GM23338 (cell line): Measurements from ENCODE around the gene IQSEC2. TPM values are rescaled to one million over a fixed set of nuclear protein-coding genes. Genes with fewer than 3 reads are reported as not detected.
A peak's percentile ranks its signal among the peaks of the same experiment; 100 is the strongest.

ENCODE experiments used
- ATAC-seq: fragments of 200-7000 bp; cut with Tn5 transposase; 3 replicates; pipeline ENCODE4 v1.9.1; 2020
- DNase-seq: peaks from one replicate; pipeline ENCODE4 v3.0.0-alpha.2; 2015; ENCODE audit warnings: low spot score
- H2AFZ ChIP-seq: fragments of 200-600 bp; sonication (generic); 2 replicates; pipeline ENCODE4 v1.8.0; 2016; ENCODE audit warnings: antibody characterized with exemption, mild to moderate bottlenecking, moderate library complexity
- H3F3A ChIP-seq: fragments of 200-600 bp; sonication (generic); replicated peaks from 2 replicates; pipeline ENCODE4 v1.8.0; 2017; ENCODE audit warnings: antibody characterized with exemption, mixed run types, low read depth
- H3K27ac ChIP-seq: fragments of 200-600 bp; sonication (generic); 2 replicates; pipeline ENCODE4 v1.6.1; 2016; ENCODE audit warnings: low read depth
- H3K27me3 ChIP-seq: fragments of 200-600 bp; sonication (generic); 2 replicates; pipeline ENCODE4 v1.8.0; 2016; ENCODE audit warnings: mild to moderate bottlenecking, mixed run types, moderate library complexity; ENCODE audit not compliant: insufficient read depth
- H3K36me3 ChIP-seq: fragments of 200-600 bp; sonication (generic); 2 replicates; pipeline ENCODE4 v1.8.0; 2016; ENCODE audit warnings: mild to moderate bottlenecking; ENCODE audit not compliant: insufficient read depth
- H3K4me1 ChIP-seq: fragments of 200-600 bp; sonication (generic); 2 replicates; pipeline ENCODE4 v1.8.0; 2016; ENCODE audit warnings: mild to moderate bottlenecking, moderate library complexity; ENCODE audit not compliant: insufficient read depth
- H3K4me2 ChIP-seq: fragments of 200-600 bp; sonication (generic); 2 replicates; pipeline ENCODE4 v1.7.1; 2017; ENCODE audit warnings: mixed run types
- H3K4me3 ChIP-seq: fragments of 200-600 bp; sonication (generic); 2 replicates; pipeline ENCODE4 v1.6.1; 2016; ENCODE audit warnings: mixed run types
- H3K79me2 ChIP-seq: fragments of 200-600 bp; sonication (generic); replicated peaks from 2 replicates; pipeline ENCODE4 v1.8.0; 2017; ENCODE audit warnings: mild to moderate bottlenecking; ENCODE audit not compliant: insufficient read depth
- H3K9me2 ChIP-seq: fragments of 200-600 bp; sonication (generic); 2 replicates; pipeline ENCODE4 v1.8.0; 2017; ENCODE audit not compliant: insufficient read depth
- H4K20me1 ChIP-seq: fragments of 200-600 bp; sonication (generic); replicated peaks from 2 replicates; pipeline ENCODE4 v1.8.0; 2017; ENCODE audit warnings: mild to moderate bottlenecking; ENCODE audit not compliant: insufficient read depth
- H3K27ac Mint-ChIP-seq: 2 replicates; pipeline ENCODE4 v1.8.0; 2020; ENCODE audit warnings: inconsistent platforms, mild to moderate bottlenecking, moderate library complexity, mixed read lengths
- H3K27me3 Mint-ChIP-seq: 3 replicates; pipeline ENCODE4 v1.8.0; 2022; ENCODE audit warnings: low read depth, mild to moderate bottlenecking, moderate library complexity, mixed read lengths, inconsistent platforms; ENCODE audit not compliant: insufficient read depth, poor library complexity
- H3K36me3 Mint-ChIP-seq: 3 replicates; pipeline ENCODE4 v1.8.0; 2021; ENCODE audit warnings: low read depth, mild to moderate bottlenecking, inconsistent platforms, moderate library complexity, mixed read lengths
- H3K4me1 Mint-ChIP-seq: 3 replicates; pipeline ENCODE4 v1.8.0; 2020; ENCODE audit warnings: mild to moderate bottlenecking, inconsistent platforms, mixed read lengths
- H3K4me3 Mint-ChIP-seq: 3 replicates; pipeline ENCODE4 v1.8.0; 2021; ENCODE audit warnings: moderate library complexity, mild to moderate bottlenecking, inconsistent platforms, mixed read lengths
- H3K9me3 Mint-ChIP-seq: 3 replicates; pipeline ENCODE4 v1.8.0; 2020; ENCODE audit warnings: moderate library complexity, mild to moderate bottlenecking, inconsistent platforms, mixed read lengths
- CREB1 ChIP-seq: fragments of 250-450 bp; sonication (Bioruptor Pico); IDR thresholded peaks from 2 replicates; pipeline ENCODE4 v1.5.0; 2020; ENCODE audit warnings: low read depth, mild to moderate bottlenecking, moderate library complexity
- CTCF ChIP-seq, 2 experiments: fragments of 200-600 bp in 1 of 2; sonication (generic) in 1 of 2; conservative IDR thresholded peaks; 2 replicates each; pipeline versions ENCODE4 v1.5.1 to v1.6.1; 2016 to 2017; ENCODE audit warnings: antibody characterized with exemption in 2 of 2, low read depth in 2 of 2, mild to moderate bottlenecking in 2 of 2, moderate library complexity in 1 of 2
- ETS1 ChIP-seq: IDR thresholded peaks from 2 replicates; pipeline ENCODE4 v1.6.1; 2016; ENCODE audit warnings: antibody characterized with exemption
- EZH2 ChIP-seq: fragments of 200-600 bp; sonication (generic); IDR thresholded peaks from one replicate; pipeline ENCODE4 v1.8.0; 2017; ENCODE audit warnings: antibody characterized with exemption, mild to moderate bottlenecking, low read depth; ENCODE audit not compliant: unreplicated experiment
- EZH2phosphoT487 ChIP-seq: fragments of 200-600 bp; sonication (generic); IDR thresholded peaks from one replicate; pipeline ENCODE4 v1.8.1; 2018; ENCODE audit warnings: antibody characterized with exemption; ENCODE audit not compliant: unreplicated experiment
- JUNB ChIP-seq: IDR thresholded peaks from one replicate; pipeline ENCODE4 v1.6.1; 2016; ENCODE audit warnings: antibody characterized with exemption; ENCODE audit not compliant: unreplicated experiment
- NANOG ChIP-seq: IDR thresholded peaks from 2 replicates; pipeline ENCODE4 v1.6.1; 2016; ENCODE audit warnings: antibody characterized with exemption, borderline replicate concordance
- POLR2AphosphoS5 ChIP-seq: IDR thresholded peaks from 2 replicates; pipeline ENCODE4 v1.6.1; 2016; ENCODE audit warnings: antibody characterized with exemption, low read depth
- REST ChIP-seq: IDR thresholded peaks from one replicate; pipeline ENCODE4 v1.6.1; 2018; ENCODE audit warnings: antibody characterized with exemption; ENCODE audit not compliant: unreplicated experiment
- STAT1 ChIP-seq: IDR thresholded peaks from one replicate; pipeline ENCODE4 v1.6.1; 2016; ENCODE audit warnings: antibody characterized with exemption; ENCODE audit not compliant: unreplicated experiment
- ZNF114 ChIP-seq: fragments of 250-450 bp; sonication (Bioruptor Pico); IDR thresholded peaks from 2 replicates; pipeline ENCODE4 v1.5.0; 2020; ENCODE audit warnings: mild to moderate bottlenecking, moderate library complexity
- ZNF331 ChIP-seq: fragments of 250-450 bp; sonication (Bioruptor Pico); IDR thresholded peaks from 2 replicates; pipeline ENCODE4 v1.5.0; 2020; ENCODE audit warnings: low read depth, mild to moderate bottlenecking, moderate library complexity
- ZNF462 ChIP-seq: fragments of 250-450 bp; sonication (Bioruptor Pico); IDR thresholded peaks from 2 replicates; pipeline ENCODE4 v1.5.0; 2020; ENCODE audit warnings: mild to moderate bottlenecking, moderate library complexity
- polyA plus RNA-seq: library from polyadenylated mRNA; unstranded; fragments of >200 nt; fragmentation: Nextera tagmentation; extraction: Ambion mirVana; gene quantifications from 2 replicates; pipeline ENCODE4 v1.2.1, GENCODE V29; 2016
- total RNA-seq: library from RNA; depleted of rRNA; stranded (reverse); fragments of >200 nt; shearing (Covaris generic); gene quantifications from 2 replicates; pipeline ENCODE4 v1.2.3, GENCODE V29; 2014

Gene IQSEC2
- total and polyA plus RNA-seq, 2 experiments from 2014 or later, result 12.3 to 92.2 TPM

- DNase-seq, result peak; percentile 14
- Histone ChIP-seq H3K27ac (no peak overlapping the region), H4K20me1 (no peaks in the 10 kb centered on the region), H3K27me3 (no peaks in the 10 kb centered on the region), H3K9me2 (no peaks in the 10 kb centered on the region), H3K4me2 (no peak overlapping the region), H3K79me2 (no peaks in the 10 kb centered on the region), H3K4me3 (no peak overlapping the region), H3F3A (no peaks in the 10 kb centered on the region), H3K36me3 (no peaks in the 10 kb centered on the region), H3K4me1 (no peaks in the 10 kb centered on the region), H2AFZ (no peak overlapping the region)
- H3K27ac Mint-ChIP-seq, result no peak overlapping the region
- no peaks in the 10 kb centered on the region for H3K9me3 Mint-ChIP-seq
- TF ChIP-seq ETS1 (no peak), CTCF (conservative IDR thresholded peaks at IDR 0.05; ENCODE audit: low read depth in 2 of 2) (no peak), ZNF114 (CRISPR knock-in tag) (no peak), JUNB (no peak), EZH2phosphoT487 (no peak), REST (no peak), POLR2AphosphoS5 (no peak), EZH2 (no peak), NANOG (no peak), STAT1 (no peak), CREB1 (CRISPR knock-in tag) (no peak), ZNF462 (CRISPR knock-in tag) (no peak), ZNF331 (CRISPR knock-in tag) (no peak)
- ATAC-seq, result no peak
- peaks cover 3% of the 10 kb centered on the region; the same call in 2 of the 3 replicates for H3K36me3 Mint-ChIP-seq
- peaks cover 5% of the 10 kb centered on the region for H3K27me3 Mint-ChIP-seq
- H3K4me3 Mint-ChIP-seq, result no peak overlapping the region
- peaks cover 6% of the 10 kb centered on the region; the same call in 2 of the 3 replicates for H3K4me1 Mint-ChIP-seq
Measured at GRCh38 chrX:53230116-53230515, 51.3 kb downstream of the IQSEC2 start.
